ACHN (cell line): ENCODE measurements around the gene SCFD2.
"Not testable (repeated sequence)": the region's sequence is repeated elsewhere in the genome, so short reads cannot be mapped to it uniquely, and the experiment has no call there.

ENCODE experiments used
- DNase-seq: peaks from one replicate; pipeline ENCODE4 v3.0.0-alpha.2; 2015
- in situ Hi-C: cut with HindIII; loops from 2 replicates; pipeline ENCODE4 v1.10.0; 2017; ENCODE audit warnings: low sequenced_read_pairs, low pct_ligation_motif_present, low pct_unique_long_range_greater_than_20kb

Gene SCFD2

DNA sequence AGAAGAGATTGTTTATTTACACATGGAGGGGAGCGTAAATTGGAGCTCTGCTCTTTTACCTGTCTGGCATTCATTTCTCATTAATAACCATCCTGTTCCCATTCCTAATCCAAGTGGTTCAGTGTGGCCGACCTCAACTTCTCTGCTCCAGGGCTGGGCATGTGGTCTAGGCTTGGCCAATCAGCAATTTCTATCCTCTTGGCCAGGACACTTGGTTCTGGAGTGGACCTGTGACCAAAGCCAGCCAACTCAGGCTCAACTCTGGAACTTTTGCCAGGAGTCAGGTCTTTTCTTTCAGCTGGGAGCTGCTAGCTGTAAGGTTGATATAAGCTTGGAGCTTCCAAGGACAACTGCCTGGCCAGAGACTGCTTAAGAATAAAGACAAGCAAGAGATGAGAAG lies 519.4 kb downstream of the SCFD2 start:
- in situ Hi-C loops, result no loop called here
- DNase-seq, result no peak

DNA sequence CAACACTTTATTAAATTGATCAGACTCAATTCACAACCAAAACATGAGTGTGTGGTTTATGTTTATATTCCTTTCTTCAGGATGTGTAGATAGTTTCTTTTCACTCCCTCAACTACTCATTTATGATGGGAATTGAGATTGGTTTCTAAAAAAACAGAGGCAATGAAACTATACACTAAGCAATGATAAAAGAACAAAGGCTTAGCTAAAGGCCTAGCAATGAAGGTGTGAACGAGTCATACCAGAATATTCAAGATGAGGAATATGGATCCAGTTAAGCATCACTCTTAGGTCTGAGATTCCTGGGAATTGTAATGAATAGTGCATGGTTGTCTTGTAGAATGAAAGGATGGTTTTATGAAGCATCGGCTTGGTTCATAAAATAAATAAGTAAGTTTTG lies 521.3 kb downstream of the SCFD2 start:
- in situ Hi-C loops, result no loop called here
- no peak for DNase-seq

DNA sequence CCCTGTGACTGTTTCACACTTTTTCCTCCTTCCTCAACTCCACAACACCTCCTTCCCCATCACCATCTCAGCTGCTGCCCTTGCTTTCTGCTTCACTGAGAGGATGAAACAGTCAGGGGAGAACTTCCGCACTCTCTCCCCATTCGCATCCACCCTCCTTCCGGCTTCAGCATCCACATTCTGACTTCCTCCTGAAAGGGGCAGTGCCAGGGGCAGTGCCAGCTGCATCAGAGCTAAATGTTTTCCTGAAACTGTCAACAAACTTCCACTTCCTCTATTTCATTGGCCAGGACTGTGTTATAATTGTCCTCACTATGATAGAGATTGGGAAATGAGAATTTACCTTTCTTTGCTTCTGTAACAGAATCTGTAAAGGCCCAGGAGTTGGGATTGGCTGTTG lies 521.9 kb downstream of the SCFD2 start:
- in situ Hi-C loops, result no loop called here
- DNase-seq, result no peak

DNA sequence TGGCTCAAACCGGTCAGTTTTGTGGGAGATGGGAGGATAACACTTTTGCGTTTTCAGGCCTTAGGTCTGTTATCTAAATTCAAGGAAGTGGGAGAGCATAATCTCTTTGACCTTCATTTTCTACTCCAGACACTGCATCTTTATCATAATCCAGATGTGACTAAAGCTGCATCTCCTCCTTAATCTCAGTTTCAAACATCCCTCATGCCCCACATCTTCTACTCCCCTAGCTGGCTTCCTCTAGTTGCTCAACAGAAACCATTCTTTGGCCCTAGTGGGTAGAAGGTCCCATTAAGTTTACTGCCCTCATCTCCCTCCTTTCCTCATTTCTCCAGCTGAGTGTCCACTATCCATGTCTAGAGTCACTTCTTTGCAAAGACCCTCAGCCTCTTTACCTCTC lies 522.5 kb downstream of the SCFD2 start:
- no peak for DNase-seq
- in situ Hi-C loops, result no loop called here

GRCh38 chr4:52842792-52843191 lies 523.1 kb downstream of the SCFD2 start:
- DNase-seq, result no peak
- in situ Hi-C loops, result no loop called here

DNA sequence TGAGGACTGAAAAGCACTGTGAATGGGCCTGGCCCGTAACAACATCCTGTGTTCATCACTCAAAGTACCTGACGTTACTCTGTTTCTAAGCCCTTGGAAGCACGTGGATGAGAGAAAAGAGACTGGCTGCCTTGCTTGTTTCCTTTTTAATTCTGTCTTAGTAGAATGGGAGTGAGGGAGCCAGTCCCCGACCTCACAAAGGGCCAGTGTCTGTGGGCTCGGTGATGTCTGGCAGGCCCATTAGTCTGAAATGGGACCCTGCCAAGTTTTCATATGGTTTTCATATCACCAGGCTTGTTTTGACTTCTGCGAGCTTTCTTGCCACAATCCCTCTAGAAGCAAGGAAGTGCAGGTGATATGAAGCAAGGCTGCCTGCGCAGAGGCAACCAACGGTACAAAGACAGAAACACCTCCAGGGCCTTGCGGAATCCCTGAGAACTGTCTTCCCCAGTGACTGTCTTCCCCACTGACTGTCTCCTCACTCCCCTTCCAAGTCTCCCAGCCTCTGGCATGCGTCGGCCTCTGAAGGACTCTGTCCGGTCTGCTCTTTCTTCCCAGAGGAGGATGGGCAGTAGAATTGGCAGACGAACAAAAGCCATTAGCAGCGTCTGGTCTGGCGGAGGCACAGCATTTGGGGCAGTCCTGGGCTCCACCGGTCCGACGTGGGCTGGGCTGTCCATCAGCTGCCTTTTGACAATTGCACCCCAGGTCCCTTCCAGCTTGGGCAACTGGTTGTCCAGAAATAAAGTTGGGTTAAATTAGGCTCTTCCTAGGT lies 524.0 kb downstream of the SCFD2 start:
- DNase-seq, result no peak
- in situ Hi-C loops, result no loop called here

DNA sequence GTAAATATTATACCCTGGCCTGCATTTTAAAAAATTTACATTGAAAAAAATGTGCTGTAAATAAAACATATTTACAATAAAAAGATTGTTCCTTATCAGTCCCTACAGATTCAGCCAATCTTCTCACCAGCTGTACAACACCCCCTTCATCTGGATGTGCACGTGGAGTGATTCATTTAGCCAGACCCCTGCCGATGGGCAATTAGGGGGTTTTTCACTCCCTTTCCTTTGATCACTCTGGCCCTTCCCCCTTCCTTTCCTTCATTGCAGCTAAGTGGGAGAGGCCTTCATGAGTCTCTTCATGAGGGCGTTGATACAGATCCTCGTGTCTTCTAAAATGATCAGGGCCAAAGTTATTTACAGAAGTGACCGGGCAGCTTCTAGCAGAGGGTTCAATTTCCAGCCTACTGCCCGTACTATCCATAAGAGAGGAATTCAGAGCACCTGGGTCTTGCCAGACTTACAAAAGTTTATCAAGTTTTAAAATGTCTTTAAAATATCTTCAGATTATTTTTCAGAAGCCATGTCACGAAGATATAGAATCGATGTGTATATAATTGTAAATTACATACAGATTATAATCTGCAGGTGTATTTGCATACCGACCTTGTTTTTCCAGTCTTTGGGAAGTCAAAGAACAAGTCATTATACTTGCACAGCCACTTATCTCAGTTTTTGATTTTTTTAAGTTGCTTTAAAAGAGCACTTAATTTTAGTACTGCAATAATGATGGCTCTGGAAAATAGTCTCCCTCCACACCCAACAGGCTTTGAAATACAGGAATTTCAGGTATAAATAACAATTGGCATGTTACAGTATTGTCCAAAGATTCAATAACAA lies 525.1 kb downstream of the SCFD2 start:
- DNase-seq, result no peak
- in situ Hi-C loops, result no loop called here

DNA sequence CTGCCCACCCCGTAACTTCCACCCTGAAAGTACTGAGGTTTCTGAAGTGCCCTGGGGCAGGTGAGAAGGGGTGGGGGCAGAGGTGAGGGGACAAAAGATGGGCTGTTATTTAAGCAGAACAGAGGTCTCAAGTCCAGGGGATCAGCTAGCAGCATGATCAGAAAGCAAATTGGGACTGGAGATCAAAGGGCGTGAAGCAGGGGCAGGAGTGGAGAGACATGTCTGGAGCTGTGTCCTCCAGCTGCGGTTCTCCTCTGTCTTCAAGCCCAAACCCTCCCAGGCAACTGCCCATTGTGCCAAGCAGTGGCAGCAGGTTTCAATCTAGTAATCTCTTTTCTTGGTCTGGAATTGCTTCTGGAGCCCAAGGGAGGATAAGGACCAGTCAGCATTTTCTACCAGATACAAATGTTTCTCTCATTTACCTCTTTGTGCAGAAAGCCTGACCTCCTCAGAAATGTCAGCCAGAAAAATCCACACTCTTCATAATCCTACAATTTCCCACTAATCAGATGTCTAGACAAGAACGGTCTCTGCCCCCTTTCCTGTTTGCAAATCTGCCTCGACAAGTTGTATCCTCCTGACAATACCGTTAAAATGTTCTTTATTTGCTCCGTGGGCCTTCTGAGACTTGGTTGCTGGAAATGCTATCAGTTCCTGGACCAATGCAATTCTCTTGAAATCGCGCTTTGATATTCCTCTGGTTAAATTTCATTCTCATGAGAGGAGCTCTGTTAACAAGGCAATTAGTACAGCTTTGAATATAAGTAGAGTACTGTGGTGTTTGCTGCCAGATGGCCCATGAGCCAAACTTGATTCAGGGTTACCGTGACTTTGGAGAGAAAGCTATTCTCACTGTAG lies 526.9 kb downstream of the SCFD2 start:
- DNase-seq, result no peak
- in situ Hi-C loops, result no loop called here

- in situ Hi-C loops, result no loop called here
- peak; percentile 5 for DNase-seq
These were observed 527.9 kb downstream of the SCFD2 start for GRCh38 chr4:52837716-52838558.

DNA sequence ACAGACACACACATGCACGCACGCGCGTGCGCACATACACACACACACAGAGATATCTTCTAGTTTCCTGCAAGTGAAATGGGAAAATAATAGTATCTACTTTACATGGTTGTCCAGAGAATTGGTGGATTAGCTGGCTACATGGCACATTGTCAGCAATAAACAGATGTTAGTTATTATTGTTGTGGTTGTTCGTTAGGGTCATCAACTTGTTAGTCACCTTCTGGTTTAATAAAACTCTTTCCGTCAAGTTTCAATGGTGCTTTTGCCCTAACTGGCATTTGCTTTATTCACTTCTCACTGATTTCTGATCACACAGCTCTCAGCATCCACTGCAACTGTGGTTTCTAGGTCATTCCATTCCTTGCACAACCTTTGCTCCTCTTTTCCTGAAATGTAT lies 529.2 kb downstream of the SCFD2 start:
- in situ Hi-C loops, result no loop called here
- no peak for DNase-seq

DNA sequence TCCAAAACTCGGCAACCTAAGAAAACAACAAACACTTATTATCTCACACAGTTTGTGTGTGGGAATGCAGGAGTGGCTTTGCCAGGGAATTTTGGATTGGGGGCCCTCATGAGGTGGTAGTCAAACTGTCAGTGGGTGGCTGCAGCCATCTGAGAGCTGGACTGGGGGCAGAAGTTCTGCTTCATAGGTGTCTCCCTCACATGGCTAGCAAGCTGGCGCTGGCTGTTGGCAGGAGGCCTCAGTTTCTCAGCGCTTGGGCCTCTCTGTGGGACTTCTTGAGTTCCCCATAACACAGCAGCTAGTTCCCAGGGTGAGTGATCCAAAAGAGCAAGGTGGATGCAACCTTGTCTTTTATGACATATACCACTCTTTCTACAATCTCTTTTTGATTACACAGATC lies 529.7 kb downstream of the SCFD2 start:
- DNase-seq, result no peak
- in situ Hi-C loops, result no loop called here

DNA sequence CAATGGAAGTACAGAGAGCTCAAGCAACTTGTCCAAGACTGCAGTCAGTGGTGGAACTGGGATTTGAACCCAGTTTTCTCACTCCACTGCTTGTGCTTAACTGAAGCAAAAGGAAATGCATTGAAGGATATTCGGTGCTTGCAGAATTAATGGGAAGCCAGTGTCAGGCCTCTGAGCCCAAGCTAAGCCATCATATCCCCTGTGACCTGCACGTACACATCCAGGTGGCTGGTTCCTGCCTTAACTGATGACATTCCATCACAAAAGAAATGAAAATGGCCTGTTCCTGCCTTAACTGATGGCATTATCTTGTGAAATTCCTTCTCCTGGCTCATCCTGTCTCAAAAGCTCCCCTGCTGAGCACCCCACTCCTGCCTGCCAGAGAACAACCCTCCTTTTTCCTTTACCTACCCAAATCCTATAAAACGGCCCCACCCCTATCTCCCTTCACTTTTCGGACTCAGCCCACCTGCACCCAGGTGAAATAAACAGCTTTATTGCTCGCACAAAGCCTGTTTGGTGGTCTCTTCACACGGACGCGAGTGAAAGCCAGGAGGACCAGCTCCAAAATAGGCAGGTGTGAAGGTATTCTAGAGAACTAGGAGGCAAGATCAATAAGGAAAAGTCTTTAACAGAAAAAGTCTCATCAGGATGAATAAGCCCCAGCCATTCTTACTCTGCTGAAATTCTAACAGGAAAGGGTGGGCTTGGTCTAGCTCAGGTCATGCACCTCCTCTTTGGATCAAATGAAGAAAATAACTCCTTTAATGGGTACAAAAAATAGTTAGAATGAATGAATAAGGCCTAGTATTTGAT lies 531.0 kb downstream of the SCFD2 start:
- in situ Hi-C loops, DNase-seq: not testable (repeated sequence)

DNA sequence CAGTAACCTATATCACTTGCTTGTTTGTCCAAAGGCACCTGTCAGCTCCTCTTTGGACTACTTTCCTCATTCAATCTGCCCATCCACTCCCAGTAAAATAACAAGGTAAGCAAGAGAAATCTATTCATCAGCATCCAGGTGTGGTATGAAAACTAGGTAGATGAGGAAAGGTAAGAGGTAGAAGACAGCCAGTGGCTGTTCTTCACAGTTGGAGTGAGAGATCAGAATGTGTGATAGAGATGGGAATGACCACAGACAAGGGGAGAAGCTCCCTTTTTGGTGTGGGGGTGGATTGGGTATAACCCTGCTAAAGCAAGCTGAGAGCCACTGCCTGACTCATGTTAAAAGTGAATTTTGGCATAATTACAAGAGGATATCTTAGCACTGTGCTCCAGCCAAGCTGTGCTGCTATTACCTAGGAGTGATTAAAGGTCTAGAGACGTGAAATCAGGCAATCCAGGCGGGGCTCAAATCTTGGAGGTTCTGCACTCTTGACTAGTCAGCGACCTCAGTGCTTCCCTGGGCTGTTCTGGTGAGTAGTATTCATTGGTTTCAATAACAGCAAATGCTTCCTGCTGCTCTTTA lies 531.8 kb downstream of the SCFD2 start:
- DNase-seq, result no peak
- in situ Hi-C loops, result no loop called here

DNA sequence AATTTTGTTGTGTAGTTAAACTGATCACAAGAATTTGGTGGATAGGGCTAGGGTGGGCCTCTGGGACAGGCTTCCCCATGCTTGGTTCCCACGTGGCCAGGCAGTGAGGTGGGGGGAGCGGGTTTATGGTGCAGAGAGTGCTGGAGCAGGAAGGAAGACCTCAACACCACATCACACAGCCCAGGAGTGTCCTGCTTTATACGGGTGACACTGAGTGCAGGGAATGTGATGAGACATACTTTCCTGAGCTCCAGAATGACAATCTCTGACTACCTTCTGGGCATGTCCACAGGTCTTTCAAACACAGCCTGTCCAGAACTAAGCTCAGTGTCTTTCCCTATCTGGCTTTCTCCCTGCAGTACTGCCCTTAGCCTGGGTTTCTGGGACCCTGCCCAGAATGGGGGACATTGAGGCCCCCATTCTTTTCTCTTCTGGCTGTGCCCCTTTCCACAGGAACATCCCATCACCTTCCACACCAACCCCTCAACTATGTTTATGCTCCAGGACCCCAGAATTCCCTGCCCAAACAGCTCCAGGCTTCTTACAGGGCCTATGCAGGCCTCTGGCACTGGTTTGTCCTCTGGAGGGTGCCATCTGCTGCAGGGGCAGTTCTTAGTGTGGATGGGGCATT lies 540.3 kb downstream of the SCFD2 start:
- no peak for DNase-seq
- in situ Hi-C loops, result no loop called here

DNA sequence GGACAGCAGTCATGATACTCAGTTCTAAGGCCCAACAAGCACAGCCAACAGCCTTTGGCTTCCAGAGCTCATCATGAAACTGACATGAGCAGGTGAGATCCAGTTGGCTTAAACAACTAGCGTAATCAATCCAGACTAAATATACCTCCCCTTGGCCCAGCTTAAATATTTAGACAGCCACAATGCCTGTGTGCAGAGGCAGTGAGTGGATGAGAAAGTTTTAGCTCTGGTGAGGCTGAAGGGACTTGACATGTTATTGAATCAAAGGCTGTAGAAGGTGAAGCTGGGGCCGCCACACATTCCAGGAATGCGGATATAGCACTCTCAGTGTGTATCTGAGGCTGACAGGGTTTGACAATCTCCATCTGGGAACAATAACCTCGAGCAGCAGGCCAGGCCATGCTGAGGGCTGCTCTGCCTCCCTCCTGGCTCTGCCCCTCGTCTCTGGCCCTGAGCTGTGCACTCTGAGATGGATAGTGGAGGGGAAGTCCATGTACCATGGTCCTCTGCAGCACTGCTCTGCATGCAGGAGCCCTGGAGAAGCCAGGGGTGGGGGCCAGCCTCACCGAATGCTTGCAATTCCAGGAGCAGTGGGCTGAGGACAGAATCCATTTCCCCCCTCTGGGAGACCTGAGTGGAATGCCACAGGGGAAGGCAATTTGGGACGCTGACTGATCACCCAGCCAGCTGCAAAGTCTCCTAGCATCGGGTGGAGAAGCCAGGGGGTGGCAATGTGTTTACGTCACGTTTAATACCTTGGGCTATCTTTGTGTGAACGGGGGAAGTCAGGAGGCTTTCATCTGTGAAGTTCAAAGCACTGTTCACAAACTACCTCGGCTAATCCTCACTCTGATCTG lies 541.0 kb downstream of the SCFD2 start:
- in situ Hi-C loops, result no loop called here
- no peak for DNase-seq

DNA sequence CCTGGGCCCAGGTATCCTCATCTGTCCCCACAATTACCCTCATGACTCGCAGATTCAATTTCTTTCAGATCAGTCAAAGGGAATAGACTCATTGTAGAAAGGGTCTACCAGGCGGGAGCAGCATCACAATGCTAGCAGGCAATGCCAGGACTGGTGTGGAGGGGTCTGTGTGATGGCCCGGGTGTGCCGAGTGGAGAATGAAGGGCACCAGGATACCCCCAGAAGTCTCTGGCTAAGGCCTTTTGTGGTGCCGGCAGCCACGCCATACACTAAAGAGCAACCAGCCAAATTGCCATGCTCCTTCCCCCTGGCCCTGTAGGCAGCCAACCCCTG lies 541.6 kb downstream of the SCFD2 start:
- DNase-seq, result no peak
- in situ Hi-C loops, result no loop called here
